A673 (cell line): ENCODE data around the gene PTP4A2. TPM values are rescaled to one million over a fixed set of nuclear protein-coding genes. Genes with fewer than 3 reads are reported as not detected.

ENCODE experiments used
- BruUV-seq: library from RNA; stranded (reverse); fragments of 400-500 nt; replicated peaks from 2 replicates; lab custom pipeline; 2021; lab: Mats Ljungman, UMichigan
- CTCF ChIA-PET: fragments of 300-600 bp; sonication (Branson Sonifier 250); formaldehyde crosslinking; loops from one replicate; lab custom pipeline; 2022; ENCODE audit warnings: antibody characterized with exemption; lab: Charles Lee
- POLR2A ChIA-PET: fragments of 300-600 bp; sonication (Branson Sonifier 250); formaldehyde crosslinking; loops from one replicate; lab custom pipeline; 2022; ENCODE audit warnings: antibody characterized with exemption; ENCODE audit not compliant: low non-redundant PET; lab: Charles Lee
- DNase-seq: peaks from one replicate; pipeline ENCODE4 v3.0.0-alpha.2; 2015; ENCODE audit warnings: low spot score
- H3K27ac ChIP-seq: fragments of 200-600 bp; sonication (generic); 2 replicates; pipeline ENCODE4 v1.5.1; 2016; ENCODE audit warnings: mixed run types, low read depth, mild to moderate bottlenecking, mixed read lengths, antibody characterized with exemption, low read length; ENCODE audit not compliant: poor library complexity, severe bottlenecking
- H3K27me3 ChIP-seq: fragments of 200-600 bp; sonication (generic); replicated peaks from 2 replicates; pipeline ENCODE4 v1.6.1; 2017; ENCODE audit warnings: mixed run types, low read depth, mild to moderate bottlenecking, mixed read lengths, antibody characterized with exemption, low read length; ENCODE audit not compliant: insufficient read depth, poor library complexity
- H3K36me3 ChIP-seq: fragments of 200-600 bp; sonication (generic); 2 replicates; pipeline ENCODE4 v1.6.1; 2016; ENCODE audit warnings: mixed run types, mild to moderate bottlenecking, mixed read lengths, antibody characterized with exemption, low read length; ENCODE audit not compliant: insufficient read depth, poor library complexity, severe bottlenecking
- H3K4me1 ChIP-seq: fragments of 200-600 bp; sonication (generic); 2 replicates; pipeline ENCODE4 v1.6.1; 2017; ENCODE audit warnings: mixed run types, mild to moderate bottlenecking, mixed read lengths, antibody characterized with exemption, low read length; ENCODE audit not compliant: insufficient read depth, poor library complexity, severe bottlenecking
- H3K4me3 ChIP-seq: fragments of 200-600 bp; sonication (generic); 2 replicates; pipeline ENCODE4 v1.5.1; 2016; ENCODE audit warnings: low read depth, mixed run types, mild to moderate bottlenecking, mixed read lengths, low read length; ENCODE audit not compliant: poor library complexity, severe bottlenecking
- H3K9me3 ChIP-seq: fragments of 200-600 bp; sonication (generic); 2 replicates; pipeline ENCODE4 v1.6.1; 2016; ENCODE audit warnings: mixed run types, low read depth, mild to moderate bottlenecking, mixed read lengths, antibody characterized with exemption, low read length; ENCODE audit not compliant: poor library complexity, severe bottlenecking
- EZH2 ChIP-seq: fragments of 200-600 bp; sonication (generic); IDR thresholded peaks from 2 replicates; pipeline ENCODE4 v1.6.1; 2017; ENCODE audit warnings: borderline replicate concordance, low read depth, mild to moderate bottlenecking, mixed read lengths, antibody characterized with exemption, low read length; ENCODE audit not compliant: poor library complexity, severe bottlenecking
- intact Hi-C: fragments of 100-400 bp; cut with micrococcal nuclease; formaldehyde crosslinking; loops from one replicate; pipeline ENCODE4 v1.10.0; 2022; ENCODE audit not compliant: unreplicated experiment
- total RNA-seq: library from RNA; stranded (reverse); gene quantifications from 2 replicates; pipeline ENCODE4 v1.2.3, GENCODE V29; 2021
- TF ChIP-seq, protein P1 (sequence below): fragments of 300-800, 200-600 bp; sonication (generic); conservative IDR thresholded peaks from 2 replicates; pipeline ENCODE4 v1.5.1; 2017; ENCODE audit warnings: low read depth, mild to moderate bottlenecking, antibody characterized with exemption, low read length, moderate library complexity, mixed read lengths

PTP4A2 gene
- total RNA-seq, 1 experiment from 2014 or later: 283 TPM

- Histone ChIP-seq H3K36me3 (no peaks in the 10 kb centered on the region), H3K4me1 (peaks cover 7% of the 10 kb centered on the region), H3K4me3 (no peak overlapping the region), H3K27me3 (no peaks in the 10 kb centered on the region), H3K27ac (no peak overlapping the region), H3K9me3 (no peaks in the 10 kb centered on the region)
- TF ChIP-seq EZH2: no peak
- TF ChIP-seq, protein P1, sequence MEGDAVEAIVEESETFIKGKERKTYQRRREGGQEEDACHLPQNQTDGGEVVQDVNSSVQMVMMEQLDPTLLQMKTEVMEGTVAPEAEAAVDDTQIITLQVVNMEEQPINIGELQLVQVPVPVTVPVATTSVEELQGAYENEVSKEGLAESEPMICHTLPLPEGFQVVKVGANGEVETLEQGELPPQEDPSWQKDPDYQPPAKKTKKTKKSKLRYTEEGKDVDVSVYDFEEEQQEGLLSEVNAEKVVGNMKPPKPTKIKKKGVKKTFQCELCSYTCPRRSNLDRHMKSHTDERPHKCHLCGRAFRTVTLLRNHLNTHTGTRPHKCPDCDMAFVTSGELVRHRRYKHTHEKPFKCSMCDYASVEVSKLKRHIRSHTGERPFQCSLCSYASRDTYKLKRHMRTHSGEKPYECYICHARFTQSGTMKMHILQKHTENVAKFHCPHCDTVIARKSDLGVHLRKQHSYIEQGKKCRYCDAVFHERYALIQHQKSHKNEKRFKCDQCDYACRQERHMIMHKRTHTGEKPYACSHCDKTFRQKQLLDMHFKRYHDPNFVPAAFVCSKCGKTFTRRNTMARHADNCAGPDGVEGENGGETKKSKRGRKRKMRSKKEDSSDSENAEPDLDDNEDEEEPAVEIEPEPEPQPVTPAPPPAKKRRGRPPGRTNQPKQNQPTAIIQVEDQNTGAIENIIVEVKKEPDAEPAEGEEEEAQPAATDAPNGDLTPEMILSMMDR: no peak
- intact Hi-C loops: no loop called here
- ChIA-PET CTCF (no interaction called here), POLR2A (no interaction called here)
- BruUV-seq: no TSS peak
- no peak for DNase-seq
Observed at GRCh38 chr1:31976401-31976800, 38.2 kb upstream of the PTP4A2 start.

- DNase-seq: no peak
- no peaks in the 10 kb centered on the region for H3K9me3 ChIP-seq
- no TSS peak for BruUV-seq
- CTCF ChIA-PET: no interaction called here
- no peaks in the 10 kb centered on the region for H3K4me1 ChIP-seq
- no peak overlapping the region for H3K4me3 ChIP-seq
- intact Hi-C loops: no loop called here
- POLR2A ChIA-PET: no interaction called here
- H3K36me3 ChIP-seq: no peaks in the 10 kb centered on the region
- no peak overlapping the region for H3K27ac ChIP-seq
- TF ChIP-seq, protein P1: no peak
- TF ChIP-seq EZH2: no peak
- H3K27me3 ChIP-seq: no peaks in the 10 kb centered on the region
Observed at GRCh38 chr1:31970873-31971272, 32.7 kb upstream of the PTP4A2 start.

GRCh38 chr1:31961536-31961935 lies 23.4 kb upstream of the PTP4A2 start:
- TF ChIP-seq, protein P1: no peak
- no peak for TF ChIP-seq EZH2
- POLR2A ChIA-PET: no interaction called here
- Histone ChIP-seq H3K36me3 (no peaks in the 10 kb centered on the region), H3K4me3 (no peak overlapping the region), H3K27me3 (no peaks in the 10 kb centered on the region), H3K4me1 (no peaks in the 10 kb centered on the region), H3K27ac (no peak overlapping the region), H3K9me3 (no peaks in the 10 kb centered on the region)
- CTCF ChIA-PET: no interaction called here
- DNase-seq: no peak
- intact Hi-C loops: loop anchor here (5.0 to 10.0 kb wide), 4 partner anchors 103 to 299 kb away; partner anchors contain the start of gene SPOCD1
- no TSS peak for BruUV-seq
